NCI-H460 (cell line): ENCODE measurements around the gene ACSS3. TPM values are rescaled to one million over a fixed set of nuclear protein-coding genes. Genes with fewer than 3 reads are reported as not detected.

Source experiments
- DNase-seq: peaks from one replicate; pipeline ENCODE4 v3.0.0-alpha.2; 2016; ENCODE audit warnings: low read depth; ENCODE audit errors: extremely low read depth
- total RNA-seq: library from RNA; depleted of rRNA; stranded (reverse); fragments of >200 nt; shearing (Covaris generic); gene quantifications from 2 replicates; pipeline ENCODE4 v1.2.3, GENCODE V29; 2014

The ACSS3 gene
- total RNA-seq, 1 experiment from 2014 or later = 54.4 TPM

GRCh38 chr12:81212996-81213696 lies 135.3 kb downstream of the ACSS3 start:
- DNase-seq = no peak

DNA sequence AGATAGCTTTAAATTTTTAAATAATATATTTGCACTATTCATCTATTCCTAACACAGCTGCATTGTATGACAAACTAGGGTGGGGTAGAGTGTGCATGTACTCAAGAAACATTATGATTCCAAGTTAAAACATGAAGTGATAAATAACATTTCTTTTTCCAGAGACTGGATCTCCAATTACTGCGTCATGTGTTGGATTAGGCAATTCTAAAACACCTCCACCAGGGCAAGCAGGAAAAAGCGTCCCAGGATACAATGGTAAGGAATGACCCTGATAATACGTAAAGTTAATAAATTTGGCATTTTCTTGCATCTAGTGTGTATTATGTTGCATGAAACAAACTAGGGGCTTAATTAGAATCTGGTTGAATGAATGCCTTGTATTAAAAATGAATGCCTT lies 138.9 kb downstream of the ACSS3 start:
- no peak for DNase-seq

DNA sequence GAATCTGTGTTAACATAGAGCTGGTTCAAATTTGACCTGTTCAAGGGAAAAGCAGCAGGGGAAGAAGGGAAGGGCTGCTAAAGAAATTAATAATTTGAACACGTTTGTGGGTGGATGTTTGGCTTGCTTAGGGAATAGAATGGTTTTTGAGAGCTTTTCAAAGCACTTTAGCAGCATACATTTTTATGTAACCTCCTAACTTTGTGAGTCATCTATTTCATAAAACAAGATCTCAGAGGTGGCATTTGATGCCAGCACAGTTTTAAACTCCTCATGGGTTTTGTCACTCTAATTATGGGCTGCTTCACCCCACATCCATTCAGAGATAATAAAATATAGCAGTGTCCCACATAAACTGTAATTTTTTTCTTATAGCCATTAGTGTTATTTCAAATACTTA lies 143.8 kb downstream of the ACSS3 start:
- no peak for DNase-seq

DNA sequence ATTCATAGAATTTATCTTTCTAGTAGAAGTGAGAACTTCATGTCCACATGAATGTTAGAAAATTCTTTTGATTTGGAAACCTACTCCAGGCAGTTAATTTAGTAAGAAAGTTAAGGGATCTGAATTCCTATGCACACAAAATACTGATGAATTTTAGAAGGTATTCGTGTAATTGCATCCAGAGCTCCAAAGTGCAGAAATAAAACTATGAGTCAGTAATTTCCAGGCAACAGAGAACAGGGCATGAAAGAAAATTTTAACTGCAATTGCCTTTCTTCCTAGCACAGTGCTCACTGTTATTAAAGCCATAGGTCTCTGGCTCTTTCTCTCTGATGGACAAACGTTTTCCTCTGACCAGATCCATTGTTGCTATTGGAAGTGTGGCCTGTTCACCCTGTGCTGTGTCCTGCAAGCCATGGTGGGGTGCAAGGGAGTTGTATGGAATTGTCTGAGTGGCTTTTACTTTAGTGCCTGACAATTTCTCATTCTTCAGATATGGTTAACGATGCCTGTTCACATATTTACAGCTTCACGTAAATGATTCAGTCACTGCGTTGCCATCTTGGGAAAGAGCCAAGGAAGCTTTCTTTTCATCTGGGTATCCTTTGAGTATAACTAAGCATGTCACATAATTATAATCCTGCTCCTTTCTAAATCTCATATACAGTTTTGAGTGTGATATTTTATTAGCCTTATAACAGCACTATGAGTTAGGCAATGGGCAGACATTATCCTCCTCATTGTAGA lies 145.1 kb downstream of the ACSS3 start:
- DNase-seq = no peak

GRCh38 chr12:81224626-81225025 lies 146.7 kb downstream of the ACSS3 start:
- DNase-seq = no peak

DNA sequence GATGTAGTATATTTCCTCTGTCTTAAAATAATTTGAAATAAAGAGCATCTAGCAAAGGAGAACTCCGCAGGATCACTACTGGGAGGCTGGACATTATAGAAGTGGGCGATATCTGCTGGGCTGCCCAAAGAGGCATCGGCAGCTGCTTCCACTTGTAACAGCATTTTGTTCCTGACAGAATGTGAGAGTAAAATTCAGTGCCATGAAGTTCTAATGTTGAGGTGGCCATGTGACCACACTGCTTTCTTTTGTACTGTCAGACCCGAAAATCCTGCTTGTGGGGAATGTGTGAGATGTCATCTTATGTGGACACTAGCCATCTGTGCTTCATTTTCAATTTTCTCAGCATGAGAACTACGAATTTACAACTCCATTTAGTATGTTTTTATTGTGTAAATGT lies 151.9 kb downstream of the ACSS3 start:
- no peak for DNase-seq

DNA sequence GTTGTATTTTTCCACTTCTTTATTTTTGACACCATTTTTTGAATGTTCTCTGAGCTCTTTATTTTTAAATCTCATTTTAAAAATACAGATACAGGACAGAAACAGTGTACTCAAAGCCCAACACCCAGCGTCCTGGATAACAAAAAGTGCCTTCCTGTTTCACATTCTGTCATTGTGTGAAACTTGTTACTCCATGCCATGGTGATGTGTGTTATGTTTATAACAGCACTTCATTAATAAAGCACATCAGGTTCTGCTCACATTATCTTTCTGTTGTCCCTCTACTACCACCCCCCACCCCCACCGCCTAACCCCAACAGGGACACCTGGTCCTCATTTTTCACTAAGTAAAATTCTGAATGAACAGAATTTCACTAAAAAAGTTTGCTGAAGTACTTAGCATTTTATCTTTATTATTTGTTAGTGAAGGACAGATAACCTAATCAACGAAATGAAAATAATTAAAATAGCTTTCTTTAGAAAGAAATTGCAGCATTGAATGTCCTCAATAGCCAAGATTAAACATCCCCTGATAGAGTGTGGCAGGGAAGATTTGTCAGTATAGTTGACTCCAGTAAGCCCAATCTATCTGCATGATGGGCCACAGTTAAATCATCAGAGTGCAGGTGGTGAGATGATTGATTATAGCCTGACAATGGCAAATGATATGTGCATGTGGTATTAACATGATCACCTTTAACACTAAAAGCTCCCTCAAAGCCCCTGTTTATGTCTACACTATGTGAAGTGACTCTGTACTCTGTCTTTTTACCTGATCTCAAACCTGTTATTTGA lies 153.9 kb downstream of the ACSS3 start:
- no peak for DNase-seq

GRCh38 chr12:81245458-81245857 lies 167.6 kb downstream of the ACSS3 start:
- no peak for DNase-seq

- no peak for DNase-seq
These were observed 168.2 kb downstream of the ACSS3 start for GRCh38 chr12:81245907-81246570.

- no peak for DNase-seq
These were observed 172.1 kb downstream of the ACSS3 start for GRCh38 chr12:81249976-81250375.

- DNase-seq = no peak
These were observed 174.3 kb downstream of the ACSS3 start for GRCh38 chr12:81252228-81252627.

GRCh38 chr12:81253360-81253759 lies 175.5 kb downstream of the ACSS3 start:
- DNase-seq = no peak

- no peak for DNase-seq
These were observed 177.6 kb downstream of the ACSS3 start for GRCh38 chr12:81255456-81255855.

GRCh38 chr12:81255947-81256346 lies 178.1 kb downstream of the ACSS3 start:
- no peak for DNase-seq

DNA sequence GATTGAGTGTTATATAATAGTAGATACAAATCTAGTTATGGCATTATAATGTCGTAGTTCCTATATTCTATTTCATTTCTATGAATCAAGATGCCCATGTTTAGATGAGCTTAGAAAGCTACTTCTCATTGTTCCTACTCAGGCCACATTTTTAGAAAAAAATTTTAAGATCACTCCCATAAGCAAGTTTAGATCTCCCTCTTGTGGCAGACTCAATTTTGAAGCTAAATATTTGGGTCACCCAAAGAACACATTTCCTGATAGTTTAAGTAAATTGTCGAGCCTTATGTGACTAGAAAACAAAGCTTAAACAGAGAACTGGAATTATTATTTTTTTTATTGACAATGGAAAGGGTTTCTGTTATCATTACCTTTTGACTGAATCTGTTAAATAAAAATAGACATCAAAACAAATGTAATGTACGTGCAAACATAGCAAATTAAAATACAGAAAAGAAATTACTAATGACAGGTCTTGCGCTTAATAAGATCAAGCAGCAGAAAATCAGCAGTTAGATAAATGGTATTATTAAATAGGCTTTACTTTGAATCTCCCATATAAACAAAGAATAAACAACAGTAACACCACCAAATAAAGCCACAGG lies 180.2 kb downstream of the ACSS3 start:
- peak; percentile 41 for DNase-seq

- DNase-seq = no peak
These were observed 181.5 kb downstream of the ACSS3 start for GRCh38 chr12:81259360-81259759.

- DNase-seq = no peak
These were observed 183.8 kb downstream of the ACSS3 start for GRCh38 chr12:81261508-81262207.

GRCh38 chr12:81263072-81263471 lies 185.2 kb downstream of the ACSS3 start:
- DNase-seq = no peak

DNA sequence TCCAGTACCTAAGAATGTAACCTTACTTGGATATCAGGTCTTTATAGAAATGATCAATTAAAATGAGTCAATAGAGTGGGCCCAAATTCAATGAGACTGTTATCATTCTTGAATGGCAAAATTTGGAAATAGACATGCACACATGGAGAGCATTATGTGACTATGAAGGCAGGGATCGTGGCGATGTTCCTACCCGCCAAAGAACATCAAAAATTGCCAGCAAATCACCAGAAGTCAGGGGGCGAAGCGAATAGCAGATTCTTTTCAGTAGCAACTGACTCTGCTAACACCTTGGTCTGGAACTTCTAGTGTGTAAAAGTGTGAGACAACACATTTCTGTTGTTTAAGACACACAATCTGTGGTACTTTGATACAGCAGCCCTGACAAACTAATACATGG lies 192.5 kb downstream of the ACSS3 start:
- no peak for DNase-seq
